ENCODE measurements around the gene HCFC1.

HCFC1 gene

GRCh38 chrX:153903238-153903980, 68.2 kb downstream of the HCFC1 start:
- DNase-seq (ENCODE audit: low spot score), result no peak

GRCh38 chrX:153902385-153902784, 69.2 kb downstream of the HCFC1 start:
- DNase-seq (ENCODE audit: low spot score), result no peak

GRCh38 chrX:153901753-153902140, 69.9 kb downstream of the HCFC1 start:
- no peak for DNase-seq (ENCODE audit: low spot score)

GRCh38 chrX:153900831-153901752, 70.5 kb downstream of the HCFC1 start:
- peak; percentile 72 for DNase-seq (ENCODE audit: low spot score)

- DNase-seq (ENCODE audit: low spot score), result no peak
Observed at GRCh38 chrX:153897899-153898298, 73.7 kb downstream of the HCFC1 start.
